ENCODE measurements around the gene ZNF595.
"Not testable (repeated sequence)": the region's sequence is repeated elsewhere in the genome, so short reads cannot be mapped to it uniquely, and the experiment has no call there.

ZNF595 gene

GRCh38 chr4:52804-53479, at the start of gene ZNF595:
Gene ZNF595 (plus strand): TSS chr4:53321. CDS start chr4:53489, 168 bp downstream.
- DNase-seq (ENCODE audit: low read depth in 3 of 3): peak in 1 of 3 donors; percentile 12

DNA sequence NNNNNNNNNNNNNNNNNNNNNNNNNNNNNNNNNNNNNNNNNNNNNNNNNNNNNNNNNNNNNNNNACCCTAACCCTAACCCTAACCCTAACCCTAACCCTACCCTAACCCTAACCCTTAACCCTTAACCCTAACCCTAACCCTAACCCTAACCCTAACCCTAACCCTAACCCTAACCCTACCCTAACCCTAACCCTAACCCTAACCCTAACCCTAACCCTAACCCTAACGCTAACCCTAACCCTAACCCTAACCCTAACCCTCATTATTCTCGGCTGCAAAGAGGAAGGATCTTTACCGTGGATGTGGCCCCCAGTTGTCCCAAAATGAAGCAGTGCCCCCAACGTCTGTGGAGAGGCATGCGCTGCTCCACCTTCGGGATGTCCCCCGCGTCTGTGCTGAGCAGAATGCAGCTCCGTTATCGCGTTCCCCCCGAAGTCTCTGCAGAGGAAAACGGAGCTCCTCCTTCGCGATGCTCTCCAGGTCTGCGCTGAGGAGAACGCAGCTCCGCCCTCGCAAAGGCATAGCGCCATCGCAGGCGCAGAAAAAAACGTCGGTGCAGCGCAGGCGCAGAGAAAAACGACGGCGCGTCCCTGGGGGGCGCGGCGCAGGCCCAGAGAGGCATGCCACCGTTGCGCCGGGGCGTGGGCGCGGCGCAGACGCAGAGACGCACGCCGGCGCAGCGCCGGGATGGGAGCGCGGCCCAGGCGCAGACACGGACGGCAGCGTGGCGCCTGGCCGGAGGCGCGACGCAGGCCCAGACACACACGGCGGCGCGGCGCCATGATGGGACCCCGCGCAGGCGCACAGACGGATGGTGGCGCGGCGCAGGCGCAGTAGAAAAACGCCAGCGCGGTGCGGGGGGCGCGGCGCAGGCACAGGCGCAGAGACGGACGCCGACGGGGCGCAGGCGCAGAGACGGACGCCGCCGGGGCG, 42.9 kb upstream of the ZNF595 start:
- DNase-seq (ENCODE audit: low read depth in 3 of 3): not testable (repeated sequence)

GRCh38 chr4:11095-11815, 41.9 kb upstream of the ZNF595 start:
- DNase-seq (ENCODE audit: low read depth in 3 of 3): not testable (repeated sequence)

DNA sequence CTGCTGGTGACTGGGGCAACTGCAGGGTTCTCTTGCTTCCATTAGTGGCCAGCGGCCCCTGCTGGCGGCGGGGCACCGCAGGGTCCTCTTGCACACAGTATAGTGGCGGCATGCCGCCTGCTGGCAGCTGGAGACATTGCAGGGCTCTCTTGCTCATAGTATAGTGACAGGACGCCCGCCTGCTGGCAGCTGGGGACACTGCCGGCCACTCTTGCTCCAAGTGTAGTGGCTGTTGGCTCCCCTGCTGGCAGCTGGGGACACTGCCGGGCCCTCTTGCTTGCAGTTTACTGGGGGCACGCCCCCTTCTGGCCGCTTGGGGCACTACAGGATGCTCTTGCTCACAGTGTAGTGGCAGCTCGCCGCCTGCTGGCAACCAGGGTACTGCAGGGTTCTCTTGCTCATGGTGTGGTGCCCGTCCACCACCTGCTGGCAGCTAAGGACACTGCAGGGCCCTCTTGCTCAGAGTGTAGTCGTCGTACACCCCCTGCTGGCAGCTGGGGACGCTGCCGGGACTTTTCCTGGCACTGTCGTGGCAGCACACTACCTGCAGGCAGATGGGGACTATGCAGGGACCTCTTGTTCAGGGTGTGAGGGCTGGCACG, 41.2 kb upstream of the ZNF595 start:
- peak in 2 of 3 donors; percentile 13 to 20 for DNase-seq (ENCODE audit: low read depth in 3 of 3)

- DNase-seq (ENCODE audit: low read depth in 3 of 3): not testable (repeated sequence)
Observed at GRCh38 chr4:18128-18527, 35.0 kb upstream of the ZNF595 start.

GRCh38 chr4:18589-18988, 34.5 kb upstream of the ZNF595 start:
- not testable (repeated sequence) for DNase-seq (ENCODE audit: low read depth in 3 of 3)

- not testable (repeated sequence) for DNase-seq (ENCODE audit: low read depth in 3 of 3)
Observed at GRCh38 chr4:22882-23281, 30.2 kb upstream of the ZNF595 start.

DNA sequence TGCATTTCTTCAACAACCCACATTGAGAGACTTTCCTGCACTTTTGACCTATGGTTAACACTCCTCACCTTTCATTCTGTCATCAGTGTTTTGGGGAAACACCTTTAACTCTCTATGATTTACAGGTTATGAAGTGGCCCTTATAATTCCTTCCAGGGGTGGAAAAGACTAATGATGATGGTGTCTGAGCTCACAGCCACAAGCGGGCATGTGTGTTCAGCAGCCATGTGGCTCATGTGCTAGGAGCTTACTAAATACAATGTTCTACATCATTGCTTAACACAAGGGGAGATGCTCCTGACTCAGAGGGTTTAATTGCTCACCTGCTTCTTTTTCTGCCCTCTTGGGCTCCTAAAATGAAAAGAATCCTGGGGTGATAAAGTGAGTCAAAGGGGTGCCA, 28.8 kb upstream of the ZNF595 start:
- DNase-seq (ENCODE audit: low read depth in 3 of 3): not testable (repeated sequence)

- DNase-seq (ENCODE audit: low read depth in 3 of 3): not testable (repeated sequence)
Observed at GRCh38 chr4:27501-27900, 25.6 kb upstream of the ZNF595 start.

DNA sequence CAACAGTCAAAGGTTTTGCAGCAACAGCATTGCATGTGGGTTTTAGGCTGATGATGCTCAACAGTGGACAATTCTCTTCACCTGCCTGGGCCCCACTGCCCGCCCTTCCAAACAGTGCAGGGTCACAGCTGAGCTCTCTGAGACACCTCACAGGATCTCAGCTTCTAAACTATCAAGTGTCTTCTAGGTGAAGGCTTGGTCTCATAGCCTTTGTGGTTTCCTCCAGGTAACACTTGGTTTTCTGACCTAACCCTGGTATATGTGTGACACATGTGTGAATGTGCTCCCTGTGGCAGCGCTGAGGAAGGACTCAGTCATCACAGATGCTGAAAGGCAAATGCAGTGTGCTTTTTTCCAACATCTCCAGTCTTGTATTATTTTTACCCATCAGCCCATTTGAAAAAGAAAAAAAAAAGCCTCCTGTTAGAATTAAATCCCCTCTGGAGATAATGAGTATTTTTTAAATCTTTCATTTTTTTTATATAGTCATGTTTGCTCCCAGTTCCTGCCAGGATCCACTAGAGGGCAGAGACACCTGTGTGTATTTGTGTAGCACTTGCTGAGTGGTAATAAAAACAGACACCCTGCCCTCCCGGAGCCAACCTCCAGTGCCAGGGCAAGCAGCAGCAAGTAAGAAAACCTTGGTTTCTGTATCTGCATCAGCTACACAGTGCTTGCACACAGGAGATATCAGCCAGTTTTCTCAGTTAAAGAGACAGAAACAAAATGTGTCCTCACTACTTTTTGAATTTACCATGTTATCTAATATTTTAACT, 24.2 kb upstream of the ZNF595 start:
- peak in 1 of 3 donors; percentile 18 for DNase-seq (ENCODE audit: low read depth in 3 of 3)

GRCh38 chr4:33314-33713, 19.8 kb upstream of the ZNF595 start:
- DNase-seq (ENCODE audit: low read depth in 3 of 3): not testable (repeated sequence)

DNA sequence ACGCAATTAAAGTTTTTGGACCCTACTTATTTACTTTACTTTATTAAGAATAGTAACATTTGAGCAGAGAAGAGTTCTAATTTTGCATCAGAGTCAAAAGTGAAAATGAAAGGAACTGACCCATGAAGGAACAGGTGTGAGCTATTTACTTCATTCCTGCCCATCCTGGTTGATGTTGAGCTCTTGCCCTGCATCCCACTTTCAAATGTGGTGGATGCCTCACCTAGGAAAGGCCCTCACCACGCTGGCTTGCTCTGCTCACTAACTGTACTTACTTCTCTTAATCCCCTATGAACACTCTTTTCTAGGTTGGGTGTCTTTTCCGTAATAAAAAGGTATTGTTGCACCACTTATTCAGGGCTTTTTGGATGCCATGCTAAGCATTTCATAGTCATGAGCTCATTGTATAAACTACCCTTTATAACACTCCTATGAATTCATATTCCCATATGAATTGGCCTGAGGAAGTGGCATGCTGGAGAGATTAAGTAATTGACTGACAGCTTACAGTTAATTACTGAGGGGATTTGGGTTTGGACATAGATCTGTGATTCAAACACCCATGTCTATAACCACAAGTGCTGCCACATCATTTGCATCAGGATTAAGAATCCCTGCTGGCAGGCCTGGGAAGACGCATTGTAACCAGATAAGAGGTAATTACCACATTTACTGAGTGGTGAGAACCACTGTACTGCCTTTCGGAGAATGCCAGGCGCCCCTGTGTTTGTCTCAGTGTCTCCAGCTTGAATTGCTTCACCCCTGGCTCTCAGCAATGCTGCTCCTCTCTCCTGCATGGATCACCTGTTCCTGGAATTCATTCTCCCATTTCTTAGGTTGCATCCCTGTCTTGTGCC, 16.3 kb upstream of the ZNF595 start:
- not testable (repeated sequence) for DNase-seq (ENCODE audit: low read depth in 3 of 3)

DNA sequence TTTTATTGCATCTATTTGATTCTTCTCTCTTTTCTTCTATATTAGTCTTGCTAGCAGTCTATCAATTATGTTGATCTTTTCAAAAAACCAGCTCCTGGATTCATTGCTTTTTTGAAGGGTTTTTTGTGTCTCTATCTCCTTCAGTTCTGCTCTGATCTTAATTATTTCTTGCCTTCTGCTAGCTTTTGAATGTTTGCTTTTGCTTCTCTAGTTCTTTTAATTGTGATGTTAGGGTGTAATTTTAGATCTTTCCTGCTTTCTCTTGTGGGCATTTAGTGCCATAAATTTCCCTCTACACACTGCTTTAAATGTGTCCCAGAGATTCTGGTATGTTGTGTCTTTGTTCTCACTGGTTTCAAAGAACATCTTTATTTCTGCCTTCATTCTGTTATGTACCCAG, 14.9 kb upstream of the ZNF595 start:
- DNase-seq (ENCODE audit: low read depth in 3 of 3): not testable (repeated sequence)

DNA sequence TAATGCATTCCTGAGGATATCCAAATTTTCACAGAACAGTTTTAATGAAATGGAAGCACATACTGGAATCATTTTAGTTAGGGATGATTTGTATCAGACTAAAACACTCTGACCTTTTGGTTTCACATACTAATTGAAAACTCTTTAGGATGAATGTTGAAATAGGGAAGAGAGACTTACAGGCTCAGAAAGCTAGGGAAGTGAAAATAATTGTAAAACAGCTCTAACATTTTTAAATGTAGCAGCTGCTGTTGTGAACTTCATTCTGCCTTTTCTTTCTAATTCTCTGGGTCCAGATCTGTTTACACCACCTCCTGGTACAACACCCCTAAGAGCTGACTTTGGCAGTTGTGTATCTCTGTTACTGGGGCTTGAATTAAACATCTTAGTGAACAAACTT, 9.7 kb upstream of the ZNF595 start:
- not testable (repeated sequence) for DNase-seq (ENCODE audit: low read depth in 3 of 3)

- DNase-seq (ENCODE audit: low read depth in 3 of 3): not testable (repeated sequence)
Observed at GRCh38 chr4:51253-51652, 1.9 kb upstream of the ZNF595 start.

GRCh38 chr4:51655-52277, 1.4 kb upstream of the ZNF595 start:
- DNase-seq (ENCODE audit: low read depth in 3 of 3): not testable (repeated sequence)

- DNase-seq (ENCODE audit: low read depth in 3 of 3): not testable (repeated sequence)
Observed at GRCh38 chr4:53521-53920, 400 bp downstream of the ZNF595 start.

DNA sequence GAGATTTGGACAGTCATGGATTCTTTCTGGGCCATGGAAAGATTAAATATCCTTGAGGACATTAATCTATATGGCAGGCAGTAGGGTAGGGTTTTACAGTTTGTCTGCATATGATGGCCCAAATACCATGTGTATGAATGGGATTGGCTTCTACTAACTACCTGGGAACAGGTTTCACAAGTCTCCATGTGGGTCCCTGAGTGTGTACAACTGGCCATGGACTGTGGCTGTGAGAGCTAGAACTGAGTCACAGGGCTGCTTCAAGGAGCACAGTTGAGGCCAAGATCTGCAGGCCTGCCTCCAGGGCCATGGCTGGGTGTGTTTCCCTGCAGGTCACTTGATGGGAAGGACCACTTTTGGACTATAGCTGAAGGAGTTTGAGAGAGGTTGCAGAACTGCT, 11.6 kb downstream of the ZNF595 start:
- DNase-seq (ENCODE audit: low read depth in 3 of 3): not testable (repeated sequence)

DNA sequence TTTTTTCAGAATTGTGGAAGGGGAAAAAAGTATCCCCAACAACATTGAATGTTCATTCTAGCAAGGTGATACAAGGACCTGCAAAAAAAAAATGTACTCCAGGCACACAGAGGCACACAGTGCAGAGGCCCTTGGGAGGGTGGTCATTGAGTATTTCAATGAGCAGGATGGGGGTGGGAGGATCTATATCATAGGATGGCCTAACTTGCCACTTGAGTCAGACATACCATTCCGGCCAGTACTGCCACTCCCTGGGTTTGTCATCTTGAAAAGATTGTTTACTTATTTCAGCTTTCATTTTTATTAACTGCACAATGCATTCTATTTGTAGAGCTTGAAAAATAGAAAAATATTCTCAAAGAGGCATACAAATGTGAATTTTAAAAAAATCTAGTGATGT, 18.7 kb downstream of the ZNF595 start:
- DNase-seq (ENCODE audit: low read depth in 3 of 3): no peak
